B cell (primary cell): ENCODE data around the gene OR1N1. TPM values are rescaled to one million over a fixed set of nuclear protein-coding genes. Genes with fewer than 3 reads are reported as not detected.
"Not testable (repeated sequence)": the region's sequence is repeated elsewhere in the genome, so short reads cannot be mapped to it uniquely, and the experiment has no call there.

Experiments used
- ATAC-seq: fragments of 200-7000 bp; cut with Tn5 transposase; one replicate; pipeline ENCODE4 v1.10.0; 2021; ENCODE audit warnings: low read depth, mild to moderate bottlenecking, moderate number of reproducible peaks, moderate library complexity
- CTCF ChIA-PET: fragments of 350-600 bp; sonication (Branson Sonifier 250); formaldehyde crosslinking; loops from one replicate; lab custom pipeline; 2021; ENCODE audit warnings: antibody characterized with exemption, inconsistent platforms; lab: Charles Lee
- POLR2A ChIA-PET: fragments of 350-600 bp; sonication (Branson Sonifier 250); formaldehyde crosslinking; loops from one replicate; lab custom pipeline; 2021; ENCODE audit warnings: antibody characterized with exemption; lab: Charles Lee
- DNase-seq: peaks from one replicate; pipeline ENCODE4 v3.0.0; 2013
- H2AFZ ChIP-seq: 2 replicates; pipeline ENCODE4 v1.6.1; 2012; ENCODE audit warnings: mild to moderate bottlenecking, low read depth, low read length; ENCODE audit not compliant: insufficient read depth, poor library complexity, severe bottlenecking
- H3K27ac ChIP-seq, 2 donors: 1 replicate in 1 of 2; 2 replicates in 1 of 2; pipeline ENCODE4 v1.5.1; 2012 to 2013; ENCODE audit warnings: low read length in 2 of 2, mild to moderate bottlenecking in 2 of 2, moderate library complexity in 1 of 2
- H3K27me3 ChIP-seq, 4 experiments: fragments of 200-600 bp in 1 of 4; sonication (generic) in 1 of 4; replicated peaks in 1 of 4; 1 replicate in 2 of 4; 2 replicates in 2 of 4; pipeline versions ENCODE4 v1.6.1 to v1.7.0; 2013 to 2016; ENCODE audit warnings: low read length in 3 of 4, mild to moderate bottlenecking in 2 of 4, mixed read lengths in 1 of 4, moderate library complexity in 1 of 4; ENCODE audit not compliant: insufficient read depth in 4 of 4, control insufficient read depth in 3 of 4; ENCODE audit errors: control extremely low read depth in 1 of 4
- H3K36me3 ChIP-seq, 2 experiments: replicated peaks in 1 of 2; 1 replicate in 1 of 2; 2 replicates in 1 of 2; pipeline versions ENCODE4 v1.6.1 to v1.7.1; 2013; ENCODE audit warnings: low read length in 1 of 2; ENCODE audit not compliant: insufficient read depth in 2 of 2, control insufficient read depth in 1 of 2; ENCODE audit errors: control extremely low read depth in 1 of 2, extremely low read depth in 1 of 2
- H3K4me1 ChIP-seq, 2 donors: fragments of 200-600 bp in 1 of 2; sonication (generic) in 1 of 2; 1 replicate in 1 of 2; 2 replicates in 1 of 2; pipeline versions ENCODE4 v1.5.1 to v1.6.1; 2013 to 2017; ENCODE audit warnings: low read length in 2 of 2; ENCODE audit not compliant: control insufficient read depth in 2 of 2, insufficient read depth in 2 of 2
- H3K4me2 ChIP-seq: replicated peaks from 2 replicates; pipeline ENCODE3; 2012; ENCODE audit warnings: mild to moderate bottlenecking, low read depth, low read length; ENCODE audit not compliant: poor library complexity, severe bottlenecking
- H3K4me3 ChIP-seq, 5 experiments: fragments of 200-600 bp in 1 of 5; sonication (generic) in 1 of 5; 1 replicate in 3 of 5; 2 replicates in 2 of 5; pipeline versions ENCODE4 v1.5.1 to v1.7.0; 2011 to 2016; ENCODE audit warnings: low read length in 4 of 5, mild to moderate bottlenecking in 4 of 5, low read depth in 2 of 5, control low read depth in 1 of 5, moderate library complexity in 1 of 5; ENCODE audit not compliant: insufficient read depth in 1 of 5; ENCODE audit errors: control extremely low read depth in 1 of 5, extremely low read depth in 1 of 5
- H3K79me2 ChIP-seq: fragments of 200-600 bp; sonication (generic); one replicate; pipeline ENCODE4 v1.6.0; 2016; ENCODE audit warnings: low read length; ENCODE audit not compliant: control insufficient read depth, insufficient read depth
- H3K9ac ChIP-seq: fragments of 200-600 bp; sonication (generic); 2 replicates; pipeline ENCODE4 v1.6.1; 2017; ENCODE audit warnings: mild to moderate bottlenecking, low read length, moderate library complexity
- H3K9me3 ChIP-seq, 3 donors: one replicate each; pipeline versions ENCODE4 v1.6.1 to v1.7.1; 2013; ENCODE audit warnings: low read length in 2 of 3; ENCODE audit not compliant: control insufficient read depth in 2 of 3, insufficient read depth in 1 of 3; ENCODE audit errors: control extremely low read depth in 1 of 3
- H4K20me1 ChIP-seq: 2 replicates; pipeline ENCODE4 v1.6.0; 2012; ENCODE audit warnings: mild to moderate bottlenecking, low read length; ENCODE audit not compliant: insufficient read depth, control insufficient read depth, poor library complexity, severe bottlenecking
- H3K27ac Mint-ChIP-seq: one replicate; pipeline ENCODE4 v1.8.0; 2021; ENCODE audit warnings: mixed read lengths
- H3K27me3 Mint-ChIP-seq: one replicate; pipeline ENCODE4 v1.8.0; 2021; ENCODE audit warnings: mixed read lengths
- H3K4me1 Mint-ChIP-seq: one replicate; pipeline ENCODE4 v1.8.0; 2021; ENCODE audit warnings: mixed read lengths
- H3K4me3 Mint-ChIP-seq: one replicate; pipeline ENCODE4 v1.8.0; 2021; ENCODE audit warnings: mixed read lengths
- H3K9me3 Mint-ChIP-seq: one replicate; pipeline ENCODE4 v1.8.0; 2022; ENCODE audit warnings: mixed read lengths; ENCODE audit not compliant: insufficient read depth
- EZH2 ChIP-seq: IDR thresholded peaks from 2 replicates; pipeline ENCODE4 v1.6.1; 2012; ENCODE audit warnings: borderline replicate concordance, low read depth, mild to moderate bottlenecking, moderate library complexity, low read length; ENCODE audit not compliant: insufficient read depth, poor library complexity, severe bottlenecking
- WGBS: methylation state at CpG from one replicate; pipeline ENCODE4 v1.1.5; 2013; ENCODE audit warnings: missing lambda C conversion rate; ENCODE audit not compliant: insufficient coverage; 5-methylcytosine and 5-hydroxymethylcytosine counted together
- intact Hi-C: fragments of 100-400 bp; cut with micrococcal nuclease; formaldehyde crosslinking; loops from one replicate; pipeline ENCODE4 v1.10.0; 2022
- polyA plus RNA-seq: library from polyadenylated mRNA; depleted of rRNA; stranded (reverse); fragments of >200 nt; gene quantifications from 2 replicates; pipeline ENCODE4 v1.2.3, GENCODE V29; 2012
- total RNA-seq, 2 donors: library from RNA; stranded (reverse); fragments of 120-200 nt in 1 of 2; gene quantifications; 1 replicate in 1 of 2; 2 replicates in 1 of 2; pipeline versions ENCODE4 v1.2.3 to v1.2.4, GENCODE V29; 2013 to 2022
- TF ChIP-seq, protein P1 (sequence below): fragments of 200-600 bp; IDR thresholded peaks from one replicate; pipeline ENCODE4 v1.8.0; 2022; ENCODE audit warnings: antibody characterized with exemption, mild to moderate bottlenecking

OR1N1 gene
- total and polyA plus RNA-seq, 2 donors (not counting 1 experiment from before 2014, with no cell fraction given): not detected

DNA sequence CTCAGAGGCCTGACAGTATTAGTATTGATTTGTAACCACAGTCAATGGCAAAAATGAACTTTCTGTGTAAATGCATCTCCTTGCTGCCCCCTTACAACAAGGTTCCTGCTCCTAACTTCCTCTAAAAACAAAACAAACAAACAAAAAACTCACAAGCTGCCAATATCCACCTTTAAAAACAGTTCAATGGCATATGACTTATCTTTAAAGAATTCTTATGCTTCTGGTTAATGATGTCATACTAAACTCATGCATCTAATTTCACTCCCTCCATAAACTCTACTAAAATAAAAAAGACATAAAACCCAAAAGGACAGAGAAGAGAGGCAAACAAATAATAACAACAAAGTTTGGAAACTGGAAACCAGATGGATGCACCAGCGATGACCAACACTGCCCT lies 9.0 kb upstream of the OR1N1 start:
- ChIA-PET POLR2A (no interaction called here), CTCF (no interaction called here)
- intact Hi-C loops: no loop called here
- H3K27me3 ChIP-seq: no peaks in the 10 kb centered on the region
- H3K9me3 Mint-ChIP-seq: peaks cover 2% of the 10 kb centered on the region
- no peaks in the 10 kb centered on the region for H3K36me3 ChIP-seq
- H3K4me3 ChIP-seq: no peak overlapping the region
- H3K79me2 ChIP-seq: no peaks in the 10 kb centered on the region
- no peak for TF ChIP-seq EZH2
- TF ChIP-seq, protein P1, sequence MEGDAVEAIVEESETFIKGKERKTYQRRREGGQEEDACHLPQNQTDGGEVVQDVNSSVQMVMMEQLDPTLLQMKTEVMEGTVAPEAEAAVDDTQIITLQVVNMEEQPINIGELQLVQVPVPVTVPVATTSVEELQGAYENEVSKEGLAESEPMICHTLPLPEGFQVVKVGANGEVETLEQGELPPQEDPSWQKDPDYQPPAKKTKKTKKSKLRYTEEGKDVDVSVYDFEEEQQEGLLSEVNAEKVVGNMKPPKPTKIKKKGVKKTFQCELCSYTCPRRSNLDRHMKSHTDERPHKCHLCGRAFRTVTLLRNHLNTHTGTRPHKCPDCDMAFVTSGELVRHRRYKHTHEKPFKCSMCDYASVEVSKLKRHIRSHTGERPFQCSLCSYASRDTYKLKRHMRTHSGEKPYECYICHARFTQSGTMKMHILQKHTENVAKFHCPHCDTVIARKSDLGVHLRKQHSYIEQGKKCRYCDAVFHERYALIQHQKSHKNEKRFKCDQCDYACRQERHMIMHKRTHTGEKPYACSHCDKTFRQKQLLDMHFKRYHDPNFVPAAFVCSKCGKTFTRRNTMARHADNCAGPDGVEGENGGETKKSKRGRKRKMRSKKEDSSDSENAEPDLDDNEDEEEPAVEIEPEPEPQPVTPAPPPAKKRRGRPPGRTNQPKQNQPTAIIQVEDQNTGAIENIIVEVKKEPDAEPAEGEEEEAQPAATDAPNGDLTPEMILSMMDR: no peak
- 100% methylated on average over 1 of the region's 1 CpG for WGBS
- no peaks in the 10 kb centered on the region for H4K20me1 ChIP-seq
- H3K4me1 ChIP-seq: no peaks in the 10 kb centered on the region
- no peak overlapping the region for H3K9ac ChIP-seq
- no peaks in the 10 kb centered on the region for H3K9me3 ChIP-seq
- no peak overlapping the region for H3K4me3 Mint-ChIP-seq
- no peak overlapping the region for H3K27ac ChIP-seq
- no peaks in the 10 kb centered on the region for H3K27me3 Mint-ChIP-seq
- H3K4me2 ChIP-seq: no peak overlapping the region
- no peak overlapping the region for H2AFZ ChIP-seq
- no peak for DNase-seq
- no peaks in the 10 kb centered on the region for H3K4me1 Mint-ChIP-seq
- ATAC-seq: no peak
- no peak overlapping the region for H3K27ac Mint-ChIP-seq

DNA sequence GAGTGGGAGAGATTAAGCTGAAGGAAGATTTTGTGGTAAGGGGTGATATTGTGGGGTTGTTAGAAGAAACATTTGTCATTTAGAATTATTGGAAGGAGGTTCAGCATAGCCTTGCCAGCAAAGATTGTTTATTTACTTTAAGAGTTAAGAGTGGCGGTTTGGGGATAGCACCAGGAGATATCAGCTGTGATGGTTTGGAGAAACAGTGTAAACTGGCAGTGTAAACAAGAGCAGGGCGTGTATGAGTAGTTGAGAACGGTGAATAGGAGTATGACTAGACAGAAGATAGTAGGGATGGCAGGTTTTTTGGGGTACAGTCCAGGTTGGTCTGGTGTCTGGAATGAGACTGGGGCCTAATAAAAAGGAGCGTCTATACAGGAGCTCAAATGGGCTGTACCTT lies 4.1 kb upstream of the OR1N1 start:
- DNase-seq, H3K4me1 ChIP-seq, H3K36me3 ChIP-seq, H3K4me1 Mint-ChIP-seq, H3K27me3 ChIP-seq, H3K27ac ChIP-seq, H3K4me2 ChIP-seq, CTCF ChIA-PET, H3K4me3 Mint-ChIP-seq, intact Hi-C loops, H4K20me1 ChIP-seq, ATAC-seq, H3K4me3 ChIP-seq, H3K9me3 Mint-ChIP-seq, H3K79me2 ChIP-seq, POLR2A ChIA-PET, H3K9ac ChIP-seq, H3K27ac Mint-ChIP-seq, H2AFZ ChIP-seq, H3K9me3 ChIP-seq: not testable (repeated sequence)
- H3K27me3 Mint-ChIP-seq: peaks cover 18% of the 10 kb centered on the region
- WGBS: 89% methylated on average over 3 of the region's 4 CpGs
